GM18951 (cell line): ENCODE results near the gene ENPP5.
A peak's percentile ranks its signal among the peaks of the same experiment; 100 is the strongest.
"Not testable (repeated sequence)": the region's sequence is repeated elsewhere in the genome, so short reads cannot be mapped to it uniquely, and the experiment has no call there.

Experiments
- POLR2A ChIP-seq: IDR thresholded peaks from 4 replicates; pipeline ENCODE4 v1.6.1; 2011; ENCODE audit warnings: mild to moderate bottlenecking; ENCODE audit not compliant: insufficient read length, insufficient read depth; ENCODE audit errors: extremely low read depth
- in situ Hi-C: fragments of 300-500 bp; cut with MboI; formaldehyde crosslinking; loops from one replicate; pipeline ENCODE4 v1.12.0; 2022; ENCODE audit warnings: low sequenced_read_pairs, mixed read lengths, inconsistent platforms; ENCODE audit not compliant: unreplicated experiment

The ENPP5 gene

GRCh38 chr6:46156701-46157100, 14.1 kb downstream of the ENPP5 start:
- TF ChIP-seq POLR2A, result no peak
- in situ Hi-C loops, result no loop called here

GRCh38 chr6:46149066-46149465, 21.7 kb downstream of the ENPP5 start:
- in situ Hi-C loops, result not testable (repeated sequence)

- TF ChIP-seq POLR2A, result no peak
- in situ Hi-C loops, result no loop called here
Measured at GRCh38 chr6:46144270-46144669, 26.5 kb downstream of the ENPP5 start.

GRCh38 chr6:46138281-46138680, 32.5 kb downstream of the ENPP5 start:
- in situ Hi-C loops, result no loop called here
- TF ChIP-seq POLR2A, result no peak

GRCh38 chr6:46137387-46137786, 33.4 kb downstream of the ENPP5 start:
- no peak for TF ChIP-seq POLR2A
- in situ Hi-C loops, result no loop called here

GRCh38 chr6:46136831-46137230, 33.9 kb downstream of the ENPP5 start:
- TF ChIP-seq POLR2A, result no peak
- in situ Hi-C loops, result no loop called here

GRCh38 chr6:46135176-46135575, 35.6 kb downstream of the ENPP5 start:
- TF ChIP-seq POLR2A, result no peak
- in situ Hi-C loops, result no loop called here

- in situ Hi-C loops, result no loop called here
Measured at GRCh38 chr6:46134216-46134615, 36.6 kb downstream of the ENPP5 start.

GRCh38 chr6:46131291-46131690, 39.5 kb downstream of the ENPP5 start:
- in situ Hi-C loops, result not testable (repeated sequence)

More at GRCh38 chr6:46134216-46134615, 36.6 kb downstream of the ENPP5 start:
- no peak for TF ChIP-seq POLR2A

GRCh38 chr6:46130666-46131065, 40.1 kb downstream of the ENPP5 start:
- no peak for TF ChIP-seq POLR2A
- in situ Hi-C loops, result no loop called here

- in situ Hi-C loops, result no loop called here
- peak; percentile 66 for TF ChIP-seq POLR2A
Measured at GRCh38 chr6:46129629-46130511, 40.9 kb downstream of the ENPP5 start, which contains the start of gene ENPP4. Gene ENPP4, plus strand, starts transcription at chr6:46129989. Its CDS starts 9,595 bp downstream, at chr6:46139584.

GRCh38 chr6:46129291-46129628, 41.5 kb downstream of the ENPP5 start:
- in situ Hi-C loops, result no loop called here
- TF ChIP-seq POLR2A, result no peak

- TF ChIP-seq POLR2A, result no peak
- in situ Hi-C loops, result no loop called here
Measured at GRCh38 chr6:46128476-46128875, 42.3 kb downstream of the ENPP5 start.

GRCh38 chr6:46119679-46120078, 51.1 kb downstream of the ENPP5 start:
- in situ Hi-C loops, result not testable (repeated sequence)

- TF ChIP-seq POLR2A, result no peak
- in situ Hi-C loops, result no loop called here
Measured at GRCh38 chr6:46118836-46119235, 51.9 kb downstream of the ENPP5 start.
